MV-4-11 (cell line): ENCODE data around the gene TSHZ3.

Experiments
- DNase-seq: peaks from one replicate; lab custom pipeline; 2025; lab: John Stamatoyannopoulos, UW

TSHZ3 gene

DNA sequence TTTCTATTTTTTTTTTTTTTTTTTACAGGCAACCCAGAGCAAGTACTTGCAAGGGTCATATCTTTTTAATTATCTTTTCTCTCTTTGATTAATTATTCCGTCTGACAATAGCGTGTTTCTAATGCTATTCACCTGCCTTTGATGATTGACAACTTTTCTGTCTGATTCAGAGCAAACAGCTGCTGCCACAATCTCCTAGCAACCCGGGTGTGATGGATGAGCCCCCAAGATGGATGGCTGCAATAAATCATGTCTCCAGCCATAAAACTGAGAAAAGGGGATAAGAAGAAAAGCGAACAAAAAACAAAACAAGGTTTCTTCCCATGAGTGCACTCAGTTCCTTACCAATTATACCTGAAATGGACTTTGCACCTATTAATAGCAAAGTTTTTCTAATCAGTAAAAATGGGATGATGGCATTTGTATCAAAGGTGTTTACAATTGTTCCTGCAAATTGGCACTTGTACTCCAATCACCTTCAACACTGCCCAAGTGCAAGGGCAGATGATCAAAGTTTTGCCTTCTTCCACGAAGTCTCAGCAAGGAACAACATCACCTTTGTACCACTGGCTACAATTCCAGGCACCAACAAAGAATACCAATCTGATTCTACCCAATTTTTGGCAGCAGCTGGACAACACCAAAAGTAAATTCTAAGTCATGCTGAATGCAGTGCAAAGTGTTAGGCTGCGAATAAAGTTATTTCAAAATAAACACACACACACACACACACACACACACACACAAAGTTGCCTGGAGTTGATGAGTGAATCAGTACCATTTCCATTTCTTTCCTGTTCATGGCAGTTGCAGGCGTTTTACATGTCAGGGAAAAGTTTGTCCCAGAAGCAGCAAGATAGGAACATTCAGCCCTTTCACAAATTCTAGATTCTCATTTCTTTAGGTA, 12.0 kb downstream of the TSHZ3 start:
- no peak for DNase-seq

DNA sequence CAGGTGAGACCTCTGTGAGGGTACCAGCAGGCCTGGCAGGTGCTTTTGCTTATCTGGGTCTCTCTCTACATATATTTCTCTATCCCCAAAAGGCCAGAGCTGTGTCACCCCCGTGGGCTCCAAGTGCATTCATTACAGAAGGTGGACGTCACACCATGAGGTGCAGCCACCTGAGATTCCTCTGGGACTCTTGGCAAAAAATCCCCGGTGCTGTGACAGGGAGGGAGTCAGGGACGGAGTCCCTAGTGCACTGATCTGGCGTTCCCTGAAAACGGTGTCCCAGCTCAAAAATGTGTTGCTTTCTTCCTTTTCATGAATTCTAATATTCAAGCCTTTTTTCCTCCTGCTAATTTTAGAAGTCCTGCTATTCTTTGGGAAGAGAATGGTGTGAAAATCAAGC, 13.5 kb downstream of the TSHZ3 start:
- DNase-seq: no peak

DNA sequence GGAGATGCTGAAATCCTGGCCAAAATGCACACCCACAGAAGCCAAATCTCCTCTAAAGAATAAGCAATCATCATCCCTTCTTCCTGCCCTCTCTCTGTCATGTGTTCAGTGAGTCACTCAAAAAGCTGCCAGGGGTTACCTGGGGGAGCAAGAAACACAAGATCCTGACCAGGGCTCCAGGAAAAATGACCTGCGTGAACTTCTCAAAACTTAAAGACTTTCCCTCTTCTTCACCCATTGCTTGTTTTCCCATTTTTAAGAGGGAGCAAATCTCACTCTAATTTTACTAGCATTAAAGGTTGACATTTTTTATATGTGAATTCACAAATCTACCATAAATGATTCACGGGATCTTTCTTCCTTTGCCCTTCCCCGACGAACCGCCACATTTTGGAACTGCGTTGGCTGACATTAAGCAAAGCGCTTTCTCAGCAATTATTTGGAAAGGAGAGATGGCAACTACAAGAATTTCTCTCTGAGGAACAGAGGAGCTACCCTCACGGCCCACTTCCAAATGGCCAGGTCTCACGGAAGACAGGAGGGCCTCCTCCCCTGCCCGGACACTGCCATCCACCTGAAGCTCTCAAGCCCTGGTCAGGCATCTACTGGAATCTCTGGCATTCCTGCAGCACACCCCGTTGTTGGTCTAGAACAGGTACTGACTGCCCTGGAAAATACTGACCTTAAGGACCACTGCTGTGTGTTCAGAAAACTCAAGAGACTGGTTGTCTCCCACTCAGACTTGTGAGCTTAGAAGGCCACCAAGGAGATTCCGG, 14.2 kb downstream of the TSHZ3 start:
- DNase-seq: no peak

DNA sequence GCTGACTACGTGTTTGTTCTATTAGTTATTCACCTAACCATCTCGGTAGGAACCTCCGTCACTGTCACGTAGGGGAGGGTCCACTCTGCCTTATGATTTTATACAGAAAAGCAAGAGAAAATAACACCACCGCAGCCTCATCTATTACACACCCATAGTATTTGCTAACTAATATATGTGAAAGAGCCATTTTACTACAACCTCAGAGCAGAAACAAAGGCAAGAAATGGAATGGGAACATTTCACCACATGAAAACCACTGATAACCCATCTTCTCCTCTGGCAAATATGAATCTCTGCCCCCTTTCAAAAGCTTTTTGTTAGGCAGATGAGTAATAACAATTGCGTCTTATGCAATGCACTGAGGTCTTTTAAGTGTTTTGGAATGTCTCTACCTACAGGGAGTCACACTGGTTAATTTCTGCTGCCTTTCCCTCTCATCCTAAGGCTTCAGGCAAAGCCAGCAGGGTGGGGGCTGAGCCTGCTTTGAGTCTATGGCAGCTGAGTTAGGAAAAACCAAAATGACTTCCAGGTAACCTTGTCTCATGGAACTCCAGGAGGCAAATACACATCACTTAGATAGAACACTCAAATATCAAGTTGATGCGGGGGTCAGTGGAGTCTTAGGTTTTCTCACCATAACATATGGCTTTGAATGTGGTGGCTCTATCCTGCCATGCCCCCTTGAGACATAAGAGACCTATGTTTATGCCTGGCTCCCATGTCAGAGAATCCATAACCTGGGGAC, 15.0 kb downstream of the TSHZ3 start:
- no peak for DNase-seq

DNA sequence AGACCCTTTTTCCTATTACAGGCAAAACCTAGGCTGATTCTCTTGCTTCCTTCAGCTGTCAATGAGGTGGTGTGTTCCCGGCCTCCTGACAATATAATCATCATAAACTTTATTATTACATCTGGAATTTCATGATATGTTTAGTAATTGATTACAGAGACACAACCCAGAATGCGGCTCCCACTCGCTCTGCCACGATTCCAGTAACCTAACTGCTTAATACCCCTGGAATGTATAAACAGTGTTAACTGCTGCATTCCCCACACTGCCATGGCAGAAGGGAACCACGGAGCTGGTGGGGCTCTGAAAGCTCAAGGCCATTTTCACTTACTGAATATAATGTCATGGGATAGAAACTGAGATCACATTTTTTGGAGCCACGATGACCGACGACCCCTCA, 17.1 kb downstream of the TSHZ3 start:
- no peak for DNase-seq

DNA sequence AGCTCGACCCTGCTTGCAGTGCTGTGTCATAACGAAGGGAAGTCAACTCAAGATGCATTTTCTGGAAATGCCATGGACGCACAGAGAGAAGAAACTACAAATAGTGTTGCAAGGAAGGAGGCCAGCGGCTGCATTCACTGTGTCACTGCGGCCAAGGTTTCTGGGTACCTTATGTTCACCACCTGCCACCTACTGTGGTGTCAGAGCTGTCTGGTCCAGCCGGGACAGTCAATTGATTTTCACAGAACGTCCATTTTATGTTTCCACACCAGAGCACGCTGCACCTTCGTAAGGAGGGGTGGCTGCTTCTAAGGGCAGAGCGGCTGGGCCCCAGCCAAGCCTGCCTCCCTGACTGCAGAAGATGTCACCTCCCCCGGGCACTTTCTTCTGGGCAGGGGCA, 17.7 kb downstream of the TSHZ3 start:
- DNase-seq: no peak

DNA sequence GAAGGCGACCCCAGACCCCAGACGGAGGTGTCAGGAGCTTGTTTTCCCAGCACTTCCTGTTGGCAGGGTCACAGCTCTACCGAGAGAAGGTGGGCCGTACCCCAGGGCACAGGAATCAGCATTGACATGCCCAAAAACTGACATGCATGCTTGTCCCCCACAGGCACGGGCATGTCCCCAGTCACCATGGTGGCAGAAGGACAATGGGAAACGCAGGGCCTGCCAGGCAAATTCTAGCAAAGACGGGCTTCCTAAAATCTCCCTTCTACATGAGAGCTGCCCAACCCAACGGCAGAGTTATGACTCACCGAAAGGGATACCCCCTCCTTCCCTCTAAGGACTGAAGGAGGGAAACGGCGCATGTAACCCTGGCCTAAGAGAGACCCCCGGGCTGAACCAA, 18.5 kb downstream of the TSHZ3 start:
- no peak for DNase-seq

DNA sequence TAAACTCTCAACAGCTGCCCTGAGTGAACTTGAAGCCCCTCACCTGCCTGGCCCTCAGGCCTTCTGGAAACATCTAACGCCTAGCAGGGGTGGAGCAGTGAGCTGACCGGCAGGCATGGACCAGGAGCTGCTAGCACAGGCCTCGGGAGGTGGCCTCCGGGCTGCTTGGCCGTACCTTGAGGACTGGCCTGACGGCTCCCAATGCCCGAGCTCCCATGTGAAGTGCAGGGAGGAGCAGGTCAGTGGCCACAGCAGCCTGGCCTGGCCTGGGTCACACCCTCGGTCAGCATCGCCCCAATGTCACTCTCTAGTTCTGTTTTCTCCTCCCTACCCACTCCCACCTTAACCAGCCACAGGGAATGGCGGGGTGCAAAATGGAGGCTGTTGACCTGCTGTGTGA, 19.0 kb downstream of the TSHZ3 start:
- no peak for DNase-seq

DNA sequence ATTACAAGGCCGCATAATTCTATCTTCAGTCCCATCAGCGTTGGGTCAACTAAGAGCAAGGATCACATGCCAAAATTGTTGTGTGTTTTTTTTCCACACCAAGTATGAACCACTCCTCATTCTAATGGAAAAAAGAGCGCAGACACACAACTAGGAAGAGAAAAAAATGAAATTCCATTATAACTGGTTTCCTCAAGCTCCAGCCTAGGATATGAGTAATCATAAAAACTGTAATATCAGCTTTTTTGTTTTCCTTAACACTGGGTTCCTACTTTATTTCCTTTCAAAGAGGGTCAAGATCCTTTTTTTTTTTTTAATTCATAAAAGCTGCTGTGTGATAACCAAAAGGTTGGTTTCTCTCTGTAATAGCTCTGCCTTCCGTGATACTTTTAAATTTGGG, 19.4 kb downstream of the TSHZ3 start:
- DNase-seq: no peak

DNA sequence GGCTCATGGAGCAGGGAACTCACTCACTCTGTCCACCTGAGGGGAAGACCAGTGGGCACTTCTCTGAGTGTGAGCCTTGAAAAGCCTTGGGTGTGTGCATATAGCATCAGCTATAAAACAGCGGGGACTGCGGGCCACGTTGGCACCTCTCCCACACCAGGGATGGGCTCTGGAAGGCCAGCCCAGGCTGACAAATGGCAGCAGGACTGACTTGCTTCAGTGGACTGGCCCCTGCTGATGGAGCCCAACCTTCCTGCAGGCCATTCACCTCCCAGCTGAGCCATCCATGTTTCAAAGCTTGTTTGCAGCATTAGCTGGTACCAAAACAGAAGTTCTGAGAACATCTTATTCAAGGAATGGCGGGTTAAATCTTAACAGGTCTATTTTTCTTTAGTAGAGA, 21.0 kb downstream of the TSHZ3 start:
- DNase-seq: no peak

DNA sequence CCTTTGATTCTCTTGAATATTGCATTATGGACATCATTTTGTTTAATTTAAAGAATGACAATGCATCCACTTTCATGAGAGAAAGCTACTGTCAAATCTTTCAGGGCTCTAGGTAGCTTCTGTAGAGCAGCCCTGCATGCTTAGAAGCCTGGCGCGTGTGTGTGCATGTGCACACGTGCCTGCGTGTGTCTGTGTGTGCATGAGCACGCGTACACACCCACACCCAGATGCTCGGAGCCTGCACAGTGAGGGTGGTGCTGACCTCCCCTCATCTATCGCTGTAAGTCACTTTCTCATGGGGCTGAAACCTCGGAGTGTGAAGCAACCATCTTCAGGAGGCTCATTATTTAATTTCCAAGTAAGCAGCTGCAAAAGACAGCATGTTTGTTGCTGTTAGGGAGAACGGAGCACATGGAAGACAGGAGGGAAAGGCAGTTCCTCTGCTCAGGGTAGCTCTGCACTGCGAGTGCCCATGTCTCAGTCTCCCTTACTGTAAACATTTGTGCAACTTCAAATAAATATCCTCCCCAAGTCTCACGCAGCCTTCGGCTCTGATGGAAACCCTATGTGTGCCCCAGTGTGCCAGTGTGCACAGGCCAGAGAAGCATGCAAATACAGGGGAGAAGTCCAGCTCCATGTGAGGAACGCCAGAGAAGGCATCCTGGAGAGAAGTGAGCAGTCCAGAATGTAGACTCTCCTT, 22.8 kb downstream of the TSHZ3 start:
- DNase-seq: no peak

DNA sequence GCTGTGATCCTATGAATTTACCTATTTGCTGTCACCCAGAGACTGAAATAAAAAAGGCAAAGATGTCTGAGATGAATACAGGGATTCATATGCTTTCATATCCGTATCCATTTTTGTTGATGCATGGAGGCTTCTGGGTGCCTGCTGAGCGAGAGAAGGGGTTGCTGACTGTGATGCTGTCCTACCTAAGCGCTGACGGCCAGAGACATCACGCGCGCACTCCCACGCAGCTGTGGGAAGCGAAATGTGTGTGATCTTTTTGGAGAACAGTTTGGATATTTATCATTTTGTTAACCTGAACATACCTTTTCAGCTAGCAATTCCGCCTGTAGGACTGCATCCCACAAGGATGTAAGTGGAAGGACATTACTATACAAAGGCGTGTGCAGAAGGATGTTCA, 23.9 kb downstream of the TSHZ3 start:
- DNase-seq: no peak

DNA sequence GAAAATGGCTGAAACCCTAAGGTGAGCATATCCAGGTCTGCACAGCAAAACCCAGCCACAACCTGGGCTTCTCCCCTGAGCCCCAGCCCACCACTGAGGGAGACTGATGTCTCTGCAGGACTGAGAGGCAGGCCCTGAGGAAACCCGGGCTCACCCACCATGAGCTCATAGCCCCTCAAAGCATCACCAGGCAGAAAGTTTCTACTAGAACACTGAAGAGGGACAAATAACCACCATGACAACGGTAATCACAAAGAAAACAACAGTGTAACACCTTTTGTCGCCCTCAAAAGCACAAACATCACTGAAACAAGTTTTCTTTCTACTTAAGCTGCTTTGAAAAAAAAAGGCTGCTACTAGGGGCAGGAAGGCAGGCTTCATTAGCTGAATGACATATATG, 29.8 kb downstream of the TSHZ3 start:
- no peak for DNase-seq

DNA sequence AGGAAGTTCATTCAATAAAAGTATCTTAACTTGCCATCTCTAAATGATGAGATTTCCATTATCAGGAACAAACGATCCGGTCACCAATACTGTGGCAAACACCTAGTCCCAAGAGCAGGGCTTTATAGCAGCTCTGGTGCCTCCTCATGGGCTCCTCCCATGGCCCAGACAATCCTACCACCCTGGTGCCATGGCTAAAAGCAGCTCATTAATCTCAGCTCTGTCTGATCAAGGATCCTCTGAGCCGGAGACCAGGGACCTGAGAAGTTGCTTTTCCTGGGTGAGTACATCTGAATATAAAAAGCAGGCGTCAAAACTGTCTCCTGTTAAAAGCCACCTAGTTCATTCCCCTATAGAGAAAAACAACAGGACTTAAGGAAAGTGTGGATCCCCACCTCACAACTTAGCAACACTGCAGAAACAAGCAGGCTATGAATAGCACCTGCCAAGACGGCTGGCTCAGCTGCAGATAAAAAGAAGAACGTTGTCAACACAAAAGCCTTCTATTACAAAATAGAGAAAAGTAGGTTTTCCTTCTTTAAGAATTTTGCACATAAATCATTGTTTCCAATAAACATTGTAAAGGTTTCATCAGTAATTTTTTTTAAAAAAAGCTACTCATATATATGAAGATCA, 30.3 kb downstream of the TSHZ3 start:
- no peak for DNase-seq

DNA sequence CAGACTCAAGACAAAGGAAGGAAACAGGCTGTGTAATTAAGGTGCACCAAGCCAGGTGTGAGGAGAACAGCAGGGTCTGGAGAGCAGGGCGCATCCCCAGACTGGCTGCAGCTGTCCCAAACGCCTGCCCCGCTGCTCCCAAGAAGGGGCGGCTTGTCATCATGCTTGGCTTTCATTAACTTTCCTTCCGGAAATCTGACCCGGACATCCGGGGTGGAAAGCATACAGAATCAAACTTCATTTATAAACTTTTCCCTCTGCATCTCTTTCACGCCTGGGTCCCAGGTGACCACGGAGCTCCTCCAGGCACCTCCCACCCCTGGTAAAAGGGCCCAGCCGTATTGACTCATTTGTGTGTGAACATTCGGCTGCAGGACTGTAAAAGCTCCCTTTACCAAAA, 31.7 kb downstream of the TSHZ3 start:
- no peak for DNase-seq

DNA sequence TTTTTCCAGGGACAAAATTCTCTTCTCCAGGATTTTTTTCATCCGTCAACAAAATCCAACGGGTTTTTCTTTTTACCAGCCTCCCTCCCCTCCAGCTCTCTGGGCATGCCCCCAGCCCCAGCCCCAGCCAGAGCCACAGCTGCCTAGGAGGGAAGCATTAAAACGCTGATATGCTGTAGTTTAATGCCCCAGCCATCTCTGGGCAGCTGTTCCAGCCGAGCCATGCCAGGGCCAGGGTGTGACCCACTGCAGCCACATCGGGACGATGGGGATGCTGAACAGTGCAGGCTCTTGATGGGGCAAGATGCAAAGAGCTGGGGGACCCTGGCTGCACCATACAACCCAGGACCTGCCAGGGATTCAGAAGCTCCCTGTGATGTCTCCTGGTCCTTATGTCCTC, 32.1 kb downstream of the TSHZ3 start:
- DNase-seq: no peak

DNA sequence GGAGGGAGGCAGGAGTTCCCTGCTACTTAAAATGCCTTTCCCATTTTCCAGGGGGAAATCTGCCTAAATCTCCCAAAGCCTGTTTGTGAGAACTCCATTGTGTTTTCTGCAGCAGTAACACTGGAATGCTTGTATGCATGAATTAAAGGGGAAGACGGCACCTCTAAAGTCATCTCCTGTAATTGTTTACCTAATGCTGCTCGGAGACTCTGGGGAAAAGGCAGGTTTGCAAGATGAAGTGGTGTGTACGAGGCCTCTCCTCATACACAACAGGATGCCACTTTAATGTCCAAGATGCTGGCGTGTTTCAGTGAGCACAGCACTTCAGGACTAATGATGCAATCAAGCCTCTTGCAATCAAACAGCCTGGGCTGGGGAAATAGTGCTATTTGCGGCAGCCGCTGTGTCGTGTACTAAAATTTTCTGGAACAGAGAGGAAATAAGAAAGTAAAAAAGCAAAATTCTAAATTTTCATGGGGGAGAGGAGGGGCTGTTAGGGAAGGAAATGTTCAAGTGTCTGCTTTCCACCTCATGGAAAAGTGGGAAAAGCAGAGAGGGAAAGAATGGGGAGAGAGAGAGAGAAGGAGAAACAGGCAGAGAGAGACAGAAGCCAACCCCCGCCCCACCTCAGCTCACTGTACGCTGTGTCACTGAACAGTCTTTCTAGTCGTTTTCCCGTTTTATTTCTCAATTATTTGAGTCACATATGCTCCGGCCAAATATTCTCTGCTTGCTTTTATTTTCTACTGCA, 32.9 kb downstream of the TSHZ3 start:
- DNase-seq: peak; percentile 90

DNA sequence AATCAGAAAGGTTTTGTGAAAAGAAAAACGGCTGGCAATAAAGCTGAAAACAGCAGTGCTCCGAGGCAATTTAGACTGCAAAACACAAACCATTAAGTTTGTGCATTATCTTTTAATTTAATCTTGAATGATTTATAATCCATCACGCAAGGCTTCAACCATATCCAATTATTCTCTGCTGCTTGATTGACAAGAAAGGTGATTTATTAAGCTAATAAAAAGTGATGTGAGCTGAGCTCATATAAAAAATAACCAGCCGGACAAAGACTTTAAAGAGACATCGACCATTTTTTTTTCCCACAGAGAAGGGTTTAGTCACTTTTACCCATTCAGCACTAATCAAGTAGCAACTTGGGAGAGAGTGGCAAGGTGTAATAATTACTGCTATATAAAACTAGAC, 33.6 kb downstream of the TSHZ3 start:
- DNase-seq: no peak

DNA sequence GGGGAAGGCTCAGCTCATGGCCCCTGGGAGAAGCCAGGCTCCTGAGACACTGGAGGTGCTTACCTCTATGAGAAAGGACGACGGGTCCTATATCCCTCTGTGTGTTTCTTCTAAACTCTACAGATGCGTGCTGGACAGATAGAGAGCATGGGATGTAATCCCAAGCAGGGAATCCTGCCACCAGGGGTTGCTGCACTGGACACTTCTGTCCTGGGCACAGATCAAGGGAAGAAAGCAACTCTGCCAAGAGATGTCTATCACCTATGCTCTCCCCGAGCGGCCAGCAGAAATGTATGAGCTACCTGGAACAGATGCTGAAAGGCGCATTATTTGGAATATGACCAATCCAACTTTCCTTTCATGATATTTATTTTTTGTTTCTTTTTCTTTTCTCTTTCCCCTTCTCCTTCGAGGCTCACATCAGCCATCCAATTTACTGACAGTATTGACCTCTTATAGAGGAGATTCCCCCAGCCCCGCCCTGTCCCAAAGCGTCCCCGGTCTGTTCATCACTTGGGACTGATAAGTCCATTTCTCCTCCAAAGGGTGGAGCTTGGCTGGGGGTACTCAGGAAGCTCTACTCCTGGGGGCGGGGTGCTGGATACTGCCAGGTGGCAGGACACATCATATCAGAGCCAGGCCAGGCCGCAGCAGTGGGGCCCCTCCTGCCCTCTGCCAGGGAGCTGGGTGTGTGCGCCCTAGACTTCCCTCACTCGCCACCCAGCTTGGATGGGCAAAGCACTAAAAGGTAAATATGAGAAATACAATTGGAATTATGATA, 34.2 kb downstream of the TSHZ3 start:
- no peak for DNase-seq

DNA sequence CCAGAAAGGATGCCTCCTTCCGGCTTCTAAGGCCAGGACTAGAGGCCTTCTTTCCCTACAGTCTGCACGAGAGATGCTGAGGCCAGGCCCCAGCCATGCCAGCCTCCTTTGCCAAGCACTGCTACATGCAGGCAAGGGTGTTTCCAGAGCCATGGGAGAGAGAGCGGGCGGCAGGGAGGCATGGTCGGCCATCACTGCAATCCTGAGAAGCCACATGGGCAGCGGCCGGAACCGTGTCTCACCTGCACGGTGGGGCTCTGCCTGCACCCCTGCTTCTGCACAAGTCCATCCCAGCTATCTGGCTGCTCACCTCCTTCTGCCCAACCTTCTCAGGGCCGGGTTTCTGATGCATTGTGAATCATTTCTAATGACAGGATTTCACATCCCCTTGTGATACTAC, 35.1 kb downstream of the TSHZ3 start:
- DNase-seq: no peak
